PC-9 (cell line): ENCODE data around the gene KCNMB1. TPM values are rescaled to one million over a fixed set of nuclear protein-coding genes. Genes with fewer than 3 reads are reported as not detected.

Source experiments
- BruUV-seq: library from RNA; stranded (reverse); fragments of 400-500 nt; replicated peaks from 2 replicates; lab custom pipeline; 2021; lab: Mats Ljungman, UMichigan
- CTCF ChIA-PET: fragments of 300-600 bp; sonication (Branson Sonifier 250); formaldehyde crosslinking; loops from one replicate; lab custom pipeline; 2022; ENCODE audit warnings: antibody characterized with exemption; lab: Charles Lee
- POLR2A ChIA-PET: fragments of 300-600 bp; sonication (Branson Sonifier 250); formaldehyde crosslinking; loops from one replicate; lab custom pipeline; 2022; ENCODE audit warnings: antibody characterized with exemption; ENCODE audit not compliant: unreplicated experiment; lab: Charles Lee
- DNase-seq, 2 experiments: peaks; one replicate each; pipeline versions ENCODE4 v3.0.0 to v3.0.0-alpha.2; 2015 to 2022; ENCODE audit warnings: mixed read lengths in 1 of 2
- H2AFZ ChIP-seq: fragments of 200-600 bp; sonication (generic); 2 replicates; pipeline ENCODE4 v1.8.1; 2017; ENCODE audit warnings: antibody characterized with exemption
- H3F3A ChIP-seq: fragments of 200-600 bp; sonication (generic); 2 replicates; pipeline ENCODE4 v1.8.1; 2017; ENCODE audit warnings: antibody characterized with exemption, mild to moderate bottlenecking, low read depth; ENCODE audit not compliant: insufficient read depth
- H3K27ac ChIP-seq: fragments of 200-600 bp; sonication (generic); 2 replicates; pipeline ENCODE4 v1.6.1; 2016; ENCODE audit warnings: mixed run types
- H3K27me3 ChIP-seq: fragments of 200-600 bp; sonication (generic); 2 replicates; pipeline ENCODE4 v1.6.1; 2016; ENCODE audit warnings: low read depth, mixed run types; ENCODE audit not compliant: insufficient read depth
- H3K36me3 ChIP-seq: fragments of 200-600 bp; sonication (generic); 2 replicates; pipeline ENCODE4 v1.6.1; 2016; ENCODE audit warnings: low read depth, mixed run types
- H3K4me1 ChIP-seq: fragments of 200-600 bp; sonication (generic); replicated peaks from 2 replicates; pipeline ENCODE4 v1.6.1; 2016; ENCODE audit warnings: mixed run types; ENCODE audit not compliant: insufficient read depth
- H3K4me2 ChIP-seq: fragments of 200-600 bp; sonication (generic); 2 replicates; pipeline ENCODE4 v1.6.1; 2017; ENCODE audit warnings: mixed run types
- H3K4me3 ChIP-seq: fragments of 200-600 bp; sonication (generic); 2 replicates; pipeline ENCODE4 v1.6.1; 2016; ENCODE audit warnings: mixed run types
- H3K79me2 ChIP-seq: fragments of 200-600 bp; sonication (generic); 2 replicates; pipeline ENCODE4 v1.6.1; 2017; ENCODE audit warnings: low read depth, mixed run types
- H3K9me2 ChIP-seq: fragments of 200-600 bp; sonication (generic); 2 replicates; pipeline ENCODE4 v1.8.1; 2017; ENCODE audit warnings: mild to moderate bottlenecking; ENCODE audit not compliant: insufficient read depth
- H3K9me3 ChIP-seq: fragments of 200-600 bp; sonication (generic); 2 replicates; pipeline ENCODE4 v1.8.1; 2016; ENCODE audit warnings: low read depth; ENCODE audit not compliant: insufficient read depth
- H4K20me1 ChIP-seq: fragments of 200-600 bp; sonication (generic); 2 replicates; pipeline ENCODE4 v1.8.1; 2017; ENCODE audit not compliant: insufficient read depth
- CTCF ChIP-seq: fragments of 200-600 bp; sonication (generic); conservative IDR thresholded peaks from 2 replicates; pipeline ENCODE4 v1.6.1; 2017; ENCODE audit warnings: mixed run types, antibody characterized with exemption, mild to moderate bottlenecking, moderate library complexity
- EZH2 ChIP-seq: fragments of 200-600 bp; sonication (generic); IDR thresholded peaks from 2 replicates; pipeline ENCODE4 v1.8.0; 2017; ENCODE audit warnings: antibody characterized with exemption, low read depth
- intact Hi-C: fragments of 100-400 bp; cut with micrococcal nuclease; formaldehyde crosslinking; loops from one replicate; pipeline ENCODE4 v1.10.0; 2022; ENCODE audit not compliant: unreplicated experiment
- total RNA-seq: library from RNA; stranded (reverse); gene quantifications from 2 replicates; pipeline ENCODE4 v1.2.3, GENCODE V29; 2021

The KCNMB1 gene
- total RNA-seq, 1 experiment from 2014 or later = not detected

GRCh38 chr5:170360709-170361108, 28.5 kb downstream of the KCNMB1 start:
- no peak overlapping the region for H3K4me2 ChIP-seq
- no peak overlapping the region for H3K4me3 ChIP-seq
- no peaks in the 10 kb centered on the region for H3K79me2 ChIP-seq
- H3K36me3 ChIP-seq = no peaks in the 10 kb centered on the region
- H3K27me3 ChIP-seq = peaks cover 6% of the 10 kb centered on the region
- no peaks in the 10 kb centered on the region for H3K9me3 ChIP-seq
- ChIA-PET CTCF (no interaction called here), POLR2A (no interaction called here)
- DNase-seq = no peak
- no peaks in the 10 kb centered on the region for H3K4me1 ChIP-seq
- BruUV-seq = no TSS peak
- H4K20me1 ChIP-seq = no peaks in the 10 kb centered on the region
- no peak overlapping the region for H2AFZ ChIP-seq
- no peak overlapping the region for H3K27ac ChIP-seq
- intact Hi-C loops = no loop called here
- TF ChIP-seq CTCF (no peak), EZH2 (no peak)
- no peaks in the 10 kb centered on the region for H3F3A ChIP-seq
- no peaks in the 10 kb centered on the region for H3K9me2 ChIP-seq

GRCh38 chr5:170357955-170358444, 31.2 kb downstream of the KCNMB1 start:
- no peak for TF ChIP-seq CTCF
- TF ChIP-seq EZH2 = no peak
- Histone ChIP-seq H3K9me2 (no peaks in the 10 kb centered on the region), H3F3A (no peaks in the 10 kb centered on the region), H2AFZ (no peak overlapping the region), H4K20me1 (no peaks in the 10 kb centered on the region), H3K36me3 (no peaks in the 10 kb centered on the region), H3K27me3 (peaks cover 29% of the 10 kb centered on the region), H3K27ac (no peak overlapping the region), H3K4me3 (no peak overlapping the region), H3K79me2 (no peaks in the 10 kb centered on the region), H3K4me1 (no peaks in the 10 kb centered on the region), H3K9me3 (no peaks in the 10 kb centered on the region), H3K4me2 (no peak overlapping the region)
- no peak for DNase-seq
- CTCF ChIA-PET = no interaction called here
- intact Hi-C loops = no loop called here
- POLR2A ChIA-PET = no interaction called here
- no TSS peak for BruUV-seq

GRCh38 chr5:170355601-170356098, 33.5 kb downstream of the KCNMB1 start:
- no peaks in the 10 kb centered on the region for H3K36me3 ChIP-seq
- H3K27me3 ChIP-seq = peaks cover 51% of the 10 kb centered on the region
- DNase-seq = no peak
- no peak overlapping the region for H2AFZ ChIP-seq
- no peak overlapping the region for H3K4me2 ChIP-seq
- no peaks in the 10 kb centered on the region for H3K4me1 ChIP-seq
- H3F3A ChIP-seq = no peaks in the 10 kb centered on the region
- H3K27ac ChIP-seq = no peak overlapping the region
- ChIA-PET POLR2A (no interaction called here), CTCF (no interaction called here)
- no peaks in the 10 kb centered on the region for H3K9me2 ChIP-seq
- H3K4me3 ChIP-seq = no peak overlapping the region
- no TSS peak for BruUV-seq
- no peaks in the 10 kb centered on the region for H3K79me2 ChIP-seq
- no peaks in the 10 kb centered on the region for H3K9me3 ChIP-seq
- no peaks in the 10 kb centered on the region for H4K20me1 ChIP-seq
- TF ChIP-seq EZH2 (no peak), CTCF (no peak)
- intact Hi-C loops = no loop called here
